RPMI7951 (cell line): ENCODE results near the gene FLNB. TPM values are rescaled to one million over a fixed set of nuclear protein-coding genes. Genes with fewer than 3 reads are reported as not detected.

Source experiments
- DNase-seq: peaks from one replicate; pipeline ENCODE4 v3.0.0-alpha.2; 2012; ENCODE audit warnings: low read depth
- total RNA-seq: library from RNA; depleted of rRNA; stranded (reverse); fragments of >200 nt; shearing (Covaris generic); gene quantifications from 2 replicates; pipeline ENCODE4 v1.2.3, GENCODE V29; 2014; rRNA removed

FLNB gene, protein sequence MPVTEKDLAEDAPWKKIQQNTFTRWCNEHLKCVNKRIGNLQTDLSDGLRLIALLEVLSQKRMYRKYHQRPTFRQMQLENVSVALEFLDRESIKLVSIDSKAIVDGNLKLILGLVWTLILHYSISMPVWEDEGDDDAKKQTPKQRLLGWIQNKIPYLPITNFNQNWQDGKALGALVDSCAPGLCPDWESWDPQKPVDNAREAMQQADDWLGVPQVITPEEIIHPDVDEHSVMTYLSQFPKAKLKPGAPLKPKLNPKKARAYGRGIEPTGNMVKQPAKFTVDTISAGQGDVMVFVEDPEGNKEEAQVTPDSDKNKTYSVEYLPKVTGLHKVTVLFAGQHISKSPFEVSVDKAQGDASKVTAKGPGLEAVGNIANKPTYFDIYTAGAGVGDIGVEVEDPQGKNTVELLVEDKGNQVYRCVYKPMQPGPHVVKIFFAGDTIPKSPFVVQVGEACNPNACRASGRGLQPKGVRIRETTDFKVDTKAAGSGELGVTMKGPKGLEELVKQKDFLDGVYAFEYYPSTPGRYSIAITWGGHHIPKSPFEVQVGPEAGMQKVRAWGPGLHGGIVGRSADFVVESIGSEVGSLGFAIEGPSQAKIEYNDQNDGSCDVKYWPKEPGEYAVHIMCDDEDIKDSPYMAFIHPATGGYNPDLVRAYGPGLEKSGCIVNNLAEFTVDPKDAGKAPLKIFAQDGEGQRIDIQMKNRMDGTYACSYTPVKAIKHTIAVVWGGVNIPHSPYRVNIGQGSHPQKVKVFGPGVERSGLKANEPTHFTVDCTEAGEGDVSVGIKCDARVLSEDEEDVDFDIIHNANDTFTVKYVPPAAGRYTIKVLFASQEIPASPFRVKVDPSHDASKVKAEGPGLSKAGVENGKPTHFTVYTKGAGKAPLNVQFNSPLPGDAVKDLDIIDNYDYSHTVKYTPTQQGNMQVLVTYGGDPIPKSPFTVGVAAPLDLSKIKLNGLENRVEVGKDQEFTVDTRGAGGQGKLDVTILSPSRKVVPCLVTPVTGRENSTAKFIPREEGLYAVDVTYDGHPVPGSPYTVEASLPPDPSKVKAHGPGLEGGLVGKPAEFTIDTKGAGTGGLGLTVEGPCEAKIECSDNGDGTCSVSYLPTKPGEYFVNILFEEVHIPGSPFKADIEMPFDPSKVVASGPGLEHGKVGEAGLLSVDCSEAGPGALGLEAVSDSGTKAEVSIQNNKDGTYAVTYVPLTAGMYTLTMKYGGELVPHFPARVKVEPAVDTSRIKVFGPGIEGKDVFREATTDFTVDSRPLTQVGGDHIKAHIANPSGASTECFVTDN (N-terminal part only)
- total RNA-seq = 104 TPM in 2 replicates

DNA sequence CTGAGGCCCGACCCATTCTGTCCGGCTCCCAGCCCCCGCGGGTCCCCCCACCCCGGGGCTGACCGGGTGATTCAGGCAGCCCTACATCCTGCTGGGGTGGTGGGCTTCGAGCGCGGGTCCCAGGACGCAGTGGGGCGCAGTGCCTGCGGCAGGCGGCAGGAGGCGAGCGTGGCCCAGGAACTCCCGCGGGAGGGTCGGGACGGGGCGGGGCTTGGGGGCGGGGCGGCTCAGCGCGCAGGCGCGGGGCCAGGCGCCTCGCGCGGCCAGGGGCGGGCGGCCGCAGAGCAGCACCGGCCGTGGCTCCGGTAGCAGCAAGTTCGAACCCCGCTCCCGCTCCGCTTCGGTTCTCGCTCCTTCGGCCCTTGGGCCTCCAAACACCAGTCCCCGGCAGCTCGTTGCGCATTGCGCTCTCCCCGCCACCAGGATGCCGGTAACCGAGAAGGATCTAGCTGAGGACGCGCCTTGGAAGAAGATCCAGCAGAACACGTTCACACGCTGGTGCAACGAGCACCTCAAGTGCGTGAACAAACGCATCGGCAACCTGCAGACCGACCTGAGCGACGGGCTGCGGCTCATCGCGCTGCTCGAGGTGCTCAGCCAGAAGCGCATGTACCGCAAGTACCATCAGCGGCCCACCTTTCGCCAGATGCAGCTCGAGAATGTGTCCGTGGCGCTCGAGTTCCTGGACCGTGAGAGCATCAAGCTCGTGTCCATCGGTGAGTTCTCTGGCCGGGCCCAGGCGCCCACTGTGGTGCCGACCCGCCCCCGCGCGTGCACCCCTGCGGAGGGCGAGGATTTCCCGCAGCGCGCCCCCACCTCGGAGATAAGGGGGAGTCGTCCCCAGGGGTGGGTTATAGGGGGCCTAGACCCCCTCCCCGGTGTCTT lies at the start of gene FLNB:
Gene FLNB (plus strand): TSS at position 282 of the 885 bp plus-strand sequence. CDS start 143 bp downstream, at position 425.
- peak; percentile 67 for DNase-seq

DNA sequence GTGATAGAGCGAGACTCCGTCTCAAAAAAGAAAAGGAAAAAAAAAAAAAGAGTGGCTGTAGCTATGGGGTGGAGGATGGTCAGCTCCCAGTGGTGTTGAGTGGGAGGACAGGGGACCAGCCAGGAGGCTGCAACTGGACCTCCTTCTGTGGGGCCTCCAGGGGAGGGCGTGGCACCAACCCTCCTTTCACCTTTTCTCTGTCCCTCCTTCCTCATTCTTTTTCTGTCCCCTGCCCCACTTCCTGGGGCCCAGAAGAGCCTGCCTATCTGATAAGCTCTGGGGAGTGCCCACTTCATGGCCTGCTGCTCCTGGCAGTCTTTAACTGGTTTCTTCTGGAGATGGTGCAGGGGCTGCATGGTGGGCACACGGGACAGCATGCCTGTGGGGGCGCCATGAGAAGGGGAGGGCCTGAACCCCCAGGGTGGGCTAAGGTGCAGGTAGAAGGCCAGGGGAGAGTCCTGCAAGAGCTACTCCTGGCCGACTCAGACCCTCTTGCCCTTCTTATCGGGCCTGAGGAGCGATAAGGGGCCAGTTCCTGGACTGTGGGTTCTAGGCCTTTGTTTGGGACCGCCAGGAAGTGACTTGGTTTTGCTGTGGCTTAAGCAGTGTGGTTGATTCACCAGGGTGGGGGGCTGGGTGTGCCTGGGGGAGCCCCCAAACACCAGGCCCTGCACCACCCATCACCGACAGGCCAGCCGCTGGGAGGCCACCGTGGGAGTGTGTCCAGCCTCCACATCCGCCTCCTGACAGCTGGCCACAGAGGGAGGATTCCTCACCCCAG lies 49.4 kb upstream of the FLNB start:
- DNase-seq = peak; percentile 95

DNA sequence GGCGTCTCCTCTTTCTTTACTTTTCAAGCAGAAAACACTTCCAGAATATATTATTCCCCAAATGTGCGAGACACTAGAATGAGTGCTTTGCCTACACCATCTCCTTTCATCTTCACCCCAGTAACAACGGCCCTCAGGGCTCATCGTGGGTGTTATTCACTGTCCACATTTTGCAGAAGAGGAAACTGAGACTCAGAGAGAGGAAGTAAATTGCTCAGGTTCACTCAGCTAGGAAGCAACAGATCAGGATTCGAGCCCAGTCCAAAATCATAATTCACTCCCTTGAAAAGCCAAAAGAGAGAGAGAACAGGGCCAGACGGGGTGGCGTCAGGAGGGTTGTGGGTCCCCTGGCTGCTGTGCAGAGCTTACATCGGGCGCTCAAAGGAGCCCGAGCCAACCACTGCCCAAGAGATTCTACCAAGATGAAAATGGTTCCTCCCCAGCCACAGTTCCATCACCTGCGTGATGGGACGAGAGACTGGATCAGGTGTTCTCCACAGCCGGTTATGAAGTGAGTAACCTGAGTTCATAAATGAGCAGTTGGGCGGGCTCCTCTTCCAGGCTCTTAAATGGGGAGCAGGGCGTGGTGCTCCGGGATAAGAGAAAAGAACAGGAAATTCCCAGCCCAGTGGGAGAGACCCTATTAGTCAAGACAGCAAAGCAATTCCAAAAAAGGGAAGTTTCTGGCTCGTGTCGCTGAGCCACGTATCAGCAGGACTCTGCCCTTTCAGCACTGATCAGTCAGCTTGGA lies 48.6 kb upstream of the FLNB start:
- DNase-seq = peak; percentile 89

DNA sequence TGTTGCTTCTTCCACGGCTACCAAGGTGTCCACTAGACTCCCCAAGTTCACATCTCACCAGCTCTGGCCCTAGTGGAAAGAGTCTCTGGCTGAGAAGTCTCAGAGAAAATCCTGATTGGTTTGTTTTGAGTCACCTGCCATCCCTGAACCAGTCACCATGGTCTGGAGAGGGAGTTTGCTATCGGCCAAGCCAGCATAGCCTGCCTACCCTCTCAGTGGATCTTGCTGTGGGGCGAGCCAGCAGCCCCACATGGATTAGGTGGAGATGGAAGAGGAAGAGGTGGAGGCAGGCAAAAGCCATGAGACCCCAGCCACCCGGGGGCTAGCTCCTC lies 48.1 kb upstream of the FLNB start:
- no peak for DNase-seq

DNA sequence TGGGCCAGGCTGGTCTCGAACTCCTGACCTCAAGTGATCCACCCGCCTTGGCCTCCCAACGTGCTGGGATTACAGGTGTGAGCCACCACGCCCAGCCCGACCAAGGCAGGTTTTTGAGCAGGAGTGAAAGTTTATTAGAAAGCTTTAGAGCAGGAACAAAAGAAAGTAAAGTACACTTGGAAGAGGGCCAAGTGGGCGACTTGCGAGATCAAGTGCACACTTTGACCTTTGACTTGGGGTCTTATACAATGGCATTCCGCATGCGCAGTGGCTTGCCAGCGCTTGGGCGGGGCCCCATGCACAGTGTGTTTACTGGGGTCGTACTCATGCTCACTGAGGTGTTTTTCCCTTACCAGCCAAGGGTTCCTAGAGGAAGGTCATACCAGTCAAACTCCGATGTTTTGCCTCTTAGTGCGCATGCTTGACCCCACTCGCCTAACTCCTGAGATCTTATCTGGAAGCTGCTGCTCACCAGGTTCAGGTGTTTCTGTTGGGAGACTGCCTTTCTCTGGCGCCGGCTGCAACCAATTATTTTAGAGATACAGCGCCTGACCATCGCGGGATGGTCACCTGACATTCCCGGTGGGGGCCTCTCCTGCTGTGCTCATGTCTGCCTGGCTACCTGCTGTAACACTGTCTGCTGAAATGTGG lies 46.9 kb upstream of the FLNB start:
- DNase-seq = no peak

DNA sequence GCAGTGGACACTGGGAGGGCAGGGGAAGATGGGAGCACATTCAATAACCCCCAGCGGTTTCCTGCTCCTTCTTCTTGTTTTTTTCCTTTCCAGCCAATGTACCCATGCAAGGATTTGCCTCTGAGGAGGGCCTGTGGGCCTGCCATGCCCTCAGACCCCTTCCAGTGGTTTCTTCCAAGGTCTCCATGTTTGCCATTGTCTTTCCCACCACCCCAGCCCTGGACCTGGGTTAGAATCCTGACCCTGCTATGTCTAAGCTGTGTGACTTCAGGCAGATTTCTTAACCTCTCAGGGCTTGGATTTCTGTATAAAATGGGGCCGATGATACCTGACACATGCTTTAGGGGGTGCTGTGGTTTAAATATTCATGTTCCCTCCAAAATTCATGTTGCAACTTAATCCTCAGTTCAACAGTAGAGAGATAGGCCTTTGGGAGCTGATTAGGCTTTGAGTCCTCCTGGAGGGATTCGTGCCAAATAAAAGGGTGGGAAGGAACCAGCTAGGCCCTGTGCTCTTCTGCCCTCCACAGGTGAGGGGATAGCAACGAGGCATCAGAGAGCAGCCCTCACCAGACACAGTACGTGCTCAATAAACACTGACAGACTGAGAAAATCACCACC lies 46.3 kb upstream of the FLNB start:
- DNase-seq = peak; percentile 61

DNA sequence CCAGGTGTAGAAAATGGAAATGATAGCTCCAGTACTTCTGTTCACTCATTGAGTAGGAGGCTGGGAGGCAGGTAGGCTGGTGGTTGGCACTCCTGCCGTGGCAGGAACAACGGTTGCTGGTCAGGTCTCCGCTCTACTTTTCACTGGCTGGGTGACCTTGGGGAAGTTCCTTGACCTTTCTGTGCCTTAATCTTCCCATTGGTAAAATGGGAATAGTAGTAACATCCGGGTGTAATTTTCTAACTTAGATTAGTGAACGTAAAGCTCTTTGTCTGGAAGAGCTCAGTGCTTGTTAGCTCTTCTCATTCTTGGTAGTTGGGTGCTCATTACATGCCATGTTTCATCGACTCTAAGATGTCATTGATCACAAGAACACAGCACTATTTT lies 45.8 kb upstream of the FLNB start:
- no peak for DNase-seq

DNA sequence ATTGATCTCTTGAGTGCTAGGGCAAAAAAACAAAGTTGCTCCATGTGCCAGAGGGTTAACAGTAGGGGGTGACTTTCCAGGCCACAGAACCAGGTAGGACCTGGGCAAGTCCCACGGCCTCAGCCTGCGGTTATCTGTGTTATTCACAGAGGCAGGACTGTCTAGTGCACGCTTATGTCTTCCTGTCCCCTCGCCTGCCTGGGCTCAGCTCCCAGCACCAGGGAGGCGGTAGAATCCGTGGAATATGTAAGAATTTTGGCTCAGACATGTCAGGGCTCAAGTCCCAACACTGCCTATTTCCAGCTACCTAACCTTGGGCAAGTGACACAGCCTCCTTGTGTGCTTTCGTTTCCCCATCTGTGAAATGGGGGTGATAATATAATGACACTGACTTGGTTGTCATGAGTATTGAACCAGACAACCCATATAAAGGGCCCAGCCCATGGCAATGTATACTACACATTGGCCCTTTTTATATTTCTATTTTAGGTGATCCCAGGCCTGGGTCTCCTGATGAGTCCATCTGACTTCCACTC lies 44.3 kb upstream of the FLNB start:
- no peak for DNase-seq

DNA sequence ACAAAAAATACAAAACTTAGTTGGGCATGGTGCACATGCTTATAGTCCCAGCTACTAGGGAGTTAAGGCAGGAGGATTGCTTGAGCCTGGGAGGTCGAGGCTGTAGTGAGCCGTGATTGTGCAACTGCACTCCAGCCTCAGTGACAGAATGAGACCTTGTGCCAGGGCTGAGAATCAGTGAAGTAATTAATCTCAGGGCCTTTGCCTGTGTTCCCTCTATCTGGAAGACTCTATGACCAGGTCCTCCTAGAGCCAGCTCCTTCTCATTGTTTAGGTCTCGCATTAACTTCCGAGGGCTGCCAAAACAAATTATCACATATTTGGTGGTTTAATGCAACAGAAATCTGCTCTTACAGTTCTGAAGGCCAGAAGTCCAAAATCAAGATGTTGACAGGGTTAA lies 41.4 kb upstream of the FLNB start:
- DNase-seq = no peak

DNA sequence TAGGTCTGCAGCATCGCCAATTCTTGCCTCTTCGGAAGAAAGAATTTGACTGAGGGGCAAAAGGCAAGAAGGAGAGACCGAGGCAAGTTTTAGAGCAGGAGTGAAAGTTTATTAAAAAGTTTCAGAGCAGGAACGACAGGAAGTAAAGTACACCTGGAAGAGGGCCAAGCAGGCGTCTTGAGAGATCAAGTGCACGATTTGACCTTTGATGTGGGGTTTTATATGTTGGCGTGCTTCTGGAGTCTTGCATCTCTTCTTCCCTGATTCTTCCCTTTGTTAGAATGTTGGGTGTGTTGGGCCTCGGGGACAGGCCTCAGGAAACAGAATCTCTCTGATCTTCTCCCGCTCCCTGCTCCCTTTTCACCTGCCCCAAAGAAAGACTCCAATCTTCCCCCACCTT lies 40.6 kb upstream of the FLNB start:
- DNase-seq = no peak

DNA sequence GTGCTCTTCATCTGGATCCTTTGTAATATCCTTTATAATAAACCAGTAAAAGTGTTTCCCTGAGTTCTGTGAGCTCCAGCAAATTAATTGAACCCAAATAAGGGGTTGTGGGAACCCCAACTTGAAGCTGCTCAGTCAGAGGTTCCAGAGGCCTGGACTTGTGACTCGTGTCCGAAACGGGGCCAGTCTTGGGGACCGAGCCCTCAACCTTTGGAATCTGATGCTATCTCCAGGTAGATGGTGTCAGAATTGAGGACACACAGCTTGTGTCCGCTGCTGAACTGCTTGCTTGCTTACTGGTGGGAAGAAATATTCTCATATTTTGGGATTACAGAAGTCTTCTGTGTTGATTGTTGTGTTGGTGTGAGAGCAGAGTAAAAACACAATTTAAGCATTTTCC lies 39.7 kb upstream of the FLNB start:
- DNase-seq = no peak

DNA sequence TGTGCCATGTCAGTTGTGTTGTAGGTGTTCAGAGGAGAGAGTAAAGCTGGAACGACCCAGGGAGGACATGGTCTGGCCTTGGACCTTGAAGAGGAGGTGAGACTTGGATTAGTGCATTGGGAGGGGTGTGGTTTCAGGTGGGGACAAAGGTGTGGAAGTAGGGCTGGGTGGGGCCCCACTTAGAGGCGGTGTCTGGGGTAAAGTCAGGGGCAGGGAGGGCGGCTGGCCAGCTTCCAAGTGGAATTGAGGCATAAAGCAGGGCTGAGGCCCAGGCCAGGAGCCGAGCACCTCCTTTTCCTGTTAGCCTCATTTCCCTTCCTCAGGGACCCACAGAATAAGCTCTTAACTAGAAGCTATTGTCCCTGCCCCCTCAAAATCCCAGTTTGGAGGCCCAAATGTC lies 36.2 kb upstream of the FLNB start:
- no peak for DNase-seq

DNA sequence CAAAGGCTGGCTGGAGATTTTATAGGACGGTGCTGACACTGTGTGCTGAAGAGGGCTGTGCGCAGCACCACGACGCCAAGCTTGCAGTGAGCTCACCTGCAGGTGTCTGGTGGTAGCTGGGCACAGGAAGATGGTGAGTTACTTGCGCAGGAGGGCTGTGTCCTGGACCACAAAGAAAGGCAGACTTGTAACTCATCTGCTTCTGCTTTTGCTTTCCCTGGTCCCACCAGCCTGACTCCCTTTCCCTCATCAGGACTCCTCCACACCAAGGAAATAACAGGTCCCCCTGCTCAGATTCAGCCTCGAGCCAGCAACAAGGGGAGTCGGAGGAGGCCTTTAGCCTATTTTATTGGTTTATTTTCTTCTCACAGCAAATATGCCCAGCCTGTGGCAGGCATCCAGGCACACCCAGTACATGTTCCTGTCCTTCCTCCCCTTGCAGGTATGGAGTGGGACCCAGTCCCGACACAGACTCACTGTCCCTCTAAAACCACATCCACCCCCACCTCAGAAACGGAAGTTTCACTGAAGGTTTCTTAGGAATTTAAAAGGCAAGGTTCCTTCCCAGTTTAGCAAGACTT lies 35.6 kb upstream of the FLNB start:
- no peak for DNase-seq

DNA sequence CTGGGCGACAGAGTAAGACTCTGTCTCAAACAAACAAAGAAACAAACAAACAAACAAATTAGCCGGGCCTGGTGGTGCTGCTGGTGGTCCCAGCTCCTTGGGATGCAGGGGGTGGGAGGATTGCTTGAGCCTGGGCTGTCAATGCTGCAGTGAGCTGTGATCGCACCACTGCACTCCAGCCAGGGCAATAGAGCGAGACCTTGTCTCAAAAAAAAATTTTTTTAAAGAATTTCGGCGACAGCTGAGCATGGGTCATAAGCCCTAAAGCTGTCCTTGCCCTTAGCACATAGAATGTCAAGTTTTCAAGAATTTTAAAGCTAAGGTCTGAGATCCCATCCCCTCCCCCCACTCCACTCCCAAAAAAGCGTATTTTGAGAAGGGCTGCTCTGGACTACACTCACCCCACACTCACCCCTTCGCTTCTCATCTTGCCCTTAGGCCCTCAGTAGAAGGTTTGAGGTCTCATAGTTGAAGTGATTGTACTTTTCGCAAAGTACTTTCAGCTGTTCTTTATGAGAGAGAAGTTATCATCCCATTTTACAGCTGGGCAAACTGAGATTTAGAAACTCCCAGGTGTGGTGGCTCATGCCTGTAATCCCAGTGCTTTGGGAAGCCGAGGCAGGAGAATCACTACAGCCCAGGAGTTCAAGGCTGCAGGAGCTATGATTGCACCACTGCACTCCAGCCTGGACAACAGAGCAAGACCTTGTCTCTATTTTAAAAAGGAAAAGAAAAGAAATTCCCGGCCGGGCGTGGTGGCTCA lies 34.3 kb upstream of the FLNB start:
- DNase-seq = no peak

DNA sequence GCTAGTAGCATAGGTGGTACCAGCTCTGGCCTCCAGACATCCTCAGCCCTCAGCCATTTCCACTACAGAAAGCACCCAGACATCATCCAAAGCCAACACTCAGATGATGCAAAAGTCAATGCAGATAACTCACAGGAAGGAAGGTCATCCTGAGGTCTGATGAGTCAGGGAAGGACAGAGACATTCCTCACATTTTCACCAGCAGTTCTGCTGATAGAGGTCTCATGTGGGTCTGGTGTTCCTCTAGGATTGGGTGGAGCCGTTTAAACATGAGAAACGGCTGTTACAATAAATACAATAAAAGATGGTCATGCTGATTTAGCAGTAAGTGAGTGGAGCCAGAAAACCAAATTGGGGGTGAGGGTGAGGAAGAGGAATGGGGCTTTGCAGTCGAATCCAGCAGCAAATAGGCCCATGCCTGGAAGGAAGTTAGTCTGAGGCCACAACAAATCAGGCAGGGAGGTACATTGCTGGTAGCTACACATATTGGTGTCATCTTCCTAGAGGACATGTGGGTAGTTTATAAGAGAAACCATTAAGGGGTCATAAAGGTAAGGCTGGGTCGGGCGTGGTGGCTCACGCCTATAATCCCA lies 33.3 kb upstream of the FLNB start:
- peak; percentile 99 for DNase-seq

DNA sequence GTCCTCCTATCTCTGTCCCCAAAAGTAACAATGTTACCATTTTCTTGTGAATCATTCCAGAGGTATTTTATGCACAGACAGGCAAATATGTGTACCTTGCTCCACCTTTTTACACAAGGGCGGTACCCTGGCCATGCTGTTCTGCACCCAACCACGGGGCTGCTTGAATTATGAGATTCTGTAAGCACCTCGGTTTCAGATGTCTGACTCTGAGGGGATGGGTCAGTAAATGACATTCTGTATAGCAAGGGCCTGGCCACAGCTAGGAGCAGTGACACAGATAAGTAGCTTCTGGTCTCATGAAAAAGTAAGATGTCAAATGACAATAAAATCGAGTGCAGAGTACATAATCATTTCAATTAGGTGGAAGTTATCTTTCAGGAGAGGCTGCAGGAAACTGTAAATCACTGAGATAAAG lies 30.4 kb upstream of the FLNB start:
- DNase-seq = no peak

DNA sequence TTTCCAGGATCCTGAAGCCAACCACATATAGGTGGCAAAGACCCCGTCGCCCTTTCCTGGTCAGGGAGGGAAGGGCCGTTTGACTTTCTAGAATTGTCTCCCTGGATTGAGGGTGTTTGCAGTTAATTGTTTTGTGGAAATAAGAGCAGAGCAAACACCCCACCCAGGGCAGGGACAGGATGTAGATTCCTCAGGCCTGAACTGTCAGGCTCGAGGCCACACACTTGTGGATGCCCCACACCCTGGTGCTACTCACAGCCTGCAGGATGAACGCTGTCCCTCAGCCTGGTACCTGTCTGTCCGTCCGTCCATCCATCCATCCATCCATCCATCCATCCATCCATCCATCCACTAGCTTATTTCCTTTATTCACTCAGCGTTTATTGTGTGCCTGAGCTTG lies 29.9 kb upstream of the FLNB start:
- no peak for DNase-seq
